GM21723 (cell line): Measurements from ENCODE around the gene TM9SF1.
"Not testable (repeated sequence)": the region's sequence is repeated elsewhere in the genome, so short reads cannot be mapped to it uniquely, and the experiment has no call there.

Experiments
- ATAC-seq: cut with Tn5 transposase; IDR thresholded peaks from one replicate; pipeline ENCODE4 v1.9.1; 2021; ENCODE audit warnings: mild to moderate bottlenecking, moderate library complexity; ENCODE audit not compliant: unreplicated experiment

The TM9SF1 gene

DNA sequence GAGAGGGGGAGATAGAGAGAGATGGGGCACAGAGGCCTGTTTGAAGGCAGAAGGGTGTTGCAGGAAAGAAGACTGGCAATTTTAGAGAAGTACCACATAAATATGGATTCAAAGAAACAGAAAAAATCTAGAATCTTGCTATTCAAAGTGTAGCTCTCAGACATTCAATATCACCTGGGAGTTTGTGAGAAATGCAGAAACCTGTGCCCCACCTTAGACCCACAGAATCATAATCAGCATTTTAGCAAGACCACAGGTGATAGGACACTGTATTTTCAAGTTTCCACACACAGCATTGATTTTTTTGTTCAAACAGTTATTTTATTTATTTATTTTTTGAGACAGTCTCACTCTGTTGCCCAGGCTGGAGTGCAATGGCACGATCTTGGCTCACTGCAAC is 33.7 kb upstream of the TM9SF1 start:
- no peak for ATAC-seq

DNA sequence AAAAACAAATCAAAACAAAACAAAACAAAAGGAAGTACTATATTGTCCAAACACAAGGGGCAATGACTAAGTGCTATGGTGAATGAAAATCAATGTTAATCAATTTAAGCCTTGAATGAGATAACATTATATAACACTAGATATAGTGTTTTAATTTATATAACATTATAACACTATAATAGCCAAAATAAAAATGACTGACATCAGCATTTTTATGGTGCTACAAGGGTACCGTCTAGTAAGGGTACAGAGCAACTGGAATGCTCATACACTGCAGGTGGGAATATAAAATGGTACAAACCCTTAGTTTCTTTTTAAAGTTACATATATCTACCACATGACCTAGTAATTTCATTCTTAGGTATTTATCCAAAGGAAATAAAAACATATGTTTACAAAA is 31.2 kb upstream of the TM9SF1 start:
- ATAC-seq: no peak

DNA sequence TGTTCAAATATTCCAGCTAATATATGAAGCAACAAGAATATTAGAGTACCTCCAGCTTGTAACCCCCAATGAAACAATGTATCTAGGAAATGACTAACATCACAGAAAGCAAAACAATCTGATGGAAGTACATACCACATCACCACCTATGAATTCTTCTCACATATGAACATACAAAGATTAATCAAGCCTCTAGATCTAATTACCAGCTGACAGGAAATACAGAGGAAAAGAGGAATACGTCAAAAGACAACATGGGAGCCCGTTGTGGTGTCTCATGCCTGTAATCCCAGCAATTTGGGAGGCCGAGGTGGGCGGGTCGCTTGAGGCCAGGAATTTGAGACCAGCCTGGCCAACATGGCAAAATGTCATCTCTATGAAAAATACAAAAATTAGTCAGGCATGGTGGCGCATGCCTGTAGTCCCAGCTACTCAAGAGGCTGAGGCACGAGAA is 29.4 kb upstream of the TM9SF1 start:
- no peak for ATAC-seq

DNA sequence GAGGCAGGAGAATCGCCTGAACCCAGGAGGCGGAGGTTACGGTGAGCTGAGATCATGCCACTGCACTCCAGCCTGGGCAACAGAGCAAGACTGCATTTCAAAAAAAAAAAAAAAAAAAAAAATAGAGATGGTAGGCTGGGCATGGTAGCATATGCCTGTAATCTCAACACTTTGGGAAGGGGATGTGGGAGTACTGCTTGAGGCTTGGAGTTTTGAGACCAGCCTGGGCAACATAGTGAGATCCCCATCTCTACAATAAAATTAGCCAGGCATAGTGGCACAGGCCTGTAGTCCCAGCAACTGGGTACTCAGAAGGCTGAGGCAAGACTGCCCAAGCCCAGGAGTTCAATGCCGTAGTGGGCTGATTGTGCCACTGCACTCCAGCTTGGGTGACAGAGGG is 27.7 kb upstream of the TM9SF1 start:
- ATAC-seq: not testable (repeated sequence)

DNA sequence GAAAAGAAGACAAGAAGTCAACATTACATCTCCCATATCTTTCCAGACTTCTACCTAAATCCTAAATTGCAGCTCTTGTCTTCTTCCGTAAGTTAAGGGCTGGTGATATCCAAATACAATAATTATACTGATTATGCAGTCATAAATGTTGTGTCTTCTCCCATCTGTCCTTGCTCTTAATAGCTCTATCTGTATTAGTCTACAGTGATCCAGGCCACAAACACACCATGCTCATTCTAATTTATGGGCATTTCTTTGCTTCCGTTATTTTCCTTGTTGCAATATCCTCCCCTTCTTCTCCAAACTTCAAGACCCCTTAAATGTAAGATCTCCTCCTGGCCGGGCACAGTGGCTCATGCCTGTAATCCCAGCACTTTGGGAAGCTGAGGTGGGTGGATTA is 24.3 kb upstream of the TM9SF1 start:
- ATAC-seq: no peak

DNA sequence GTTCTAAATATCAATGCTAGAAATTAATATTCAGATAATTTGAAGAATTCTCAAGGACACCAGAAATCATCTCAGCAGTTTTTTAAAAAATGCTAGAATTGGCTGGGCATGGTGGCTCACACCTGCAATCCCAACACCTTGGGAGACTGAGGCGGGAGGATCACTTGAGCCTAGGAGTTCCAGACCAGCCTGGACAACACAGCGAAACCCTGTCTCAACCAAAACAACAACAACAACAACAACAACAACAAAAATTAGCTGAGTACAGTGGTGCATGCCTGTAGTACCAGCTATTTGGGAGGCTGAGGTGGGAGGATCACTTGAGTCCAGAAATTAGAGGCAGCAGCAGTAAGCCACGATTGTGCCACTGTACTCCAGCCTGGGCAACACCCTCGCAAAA is 23.8 kb upstream of the TM9SF1 start:
- ATAC-seq: no peak

DNA sequence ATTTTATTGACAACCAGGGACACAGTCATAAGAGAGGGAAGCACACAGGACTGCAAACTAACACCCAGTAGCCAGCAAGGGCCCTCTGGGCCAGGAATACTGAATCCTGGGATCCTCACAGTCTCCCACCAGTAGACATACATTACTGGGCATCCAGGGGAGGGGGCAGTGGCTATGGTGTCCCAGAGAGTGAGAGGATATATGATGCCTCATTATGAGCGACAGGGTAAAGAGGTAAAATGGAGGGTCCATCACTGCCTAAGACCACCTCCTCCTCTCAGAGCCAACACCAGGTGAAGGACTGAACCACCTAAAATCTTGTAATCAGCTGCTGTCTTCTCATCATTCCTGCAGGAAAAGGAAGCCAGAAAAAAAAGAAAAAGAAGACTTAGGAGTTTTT is 21.6 kb upstream of the TM9SF1 start:
- ATAC-seq: not testable (repeated sequence)

DNA sequence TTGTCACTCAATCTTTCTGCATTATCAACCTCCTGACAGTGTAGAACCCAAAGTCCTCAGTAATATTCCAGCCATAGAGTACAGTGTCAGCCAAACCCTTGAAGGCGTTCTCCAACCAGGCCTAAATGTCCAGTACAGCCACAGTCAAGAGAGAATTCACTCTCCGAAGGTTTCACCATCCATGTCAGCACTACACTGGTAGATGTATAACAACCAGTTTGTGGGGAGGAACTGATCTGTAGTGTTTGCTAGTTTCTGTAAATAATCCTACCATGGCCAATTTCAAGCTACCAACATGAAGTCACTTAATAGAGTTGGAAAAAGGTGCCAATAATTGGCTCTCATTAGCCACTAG is 21.1 kb upstream of the TM9SF1 start:
- no peak for ATAC-seq

DNA sequence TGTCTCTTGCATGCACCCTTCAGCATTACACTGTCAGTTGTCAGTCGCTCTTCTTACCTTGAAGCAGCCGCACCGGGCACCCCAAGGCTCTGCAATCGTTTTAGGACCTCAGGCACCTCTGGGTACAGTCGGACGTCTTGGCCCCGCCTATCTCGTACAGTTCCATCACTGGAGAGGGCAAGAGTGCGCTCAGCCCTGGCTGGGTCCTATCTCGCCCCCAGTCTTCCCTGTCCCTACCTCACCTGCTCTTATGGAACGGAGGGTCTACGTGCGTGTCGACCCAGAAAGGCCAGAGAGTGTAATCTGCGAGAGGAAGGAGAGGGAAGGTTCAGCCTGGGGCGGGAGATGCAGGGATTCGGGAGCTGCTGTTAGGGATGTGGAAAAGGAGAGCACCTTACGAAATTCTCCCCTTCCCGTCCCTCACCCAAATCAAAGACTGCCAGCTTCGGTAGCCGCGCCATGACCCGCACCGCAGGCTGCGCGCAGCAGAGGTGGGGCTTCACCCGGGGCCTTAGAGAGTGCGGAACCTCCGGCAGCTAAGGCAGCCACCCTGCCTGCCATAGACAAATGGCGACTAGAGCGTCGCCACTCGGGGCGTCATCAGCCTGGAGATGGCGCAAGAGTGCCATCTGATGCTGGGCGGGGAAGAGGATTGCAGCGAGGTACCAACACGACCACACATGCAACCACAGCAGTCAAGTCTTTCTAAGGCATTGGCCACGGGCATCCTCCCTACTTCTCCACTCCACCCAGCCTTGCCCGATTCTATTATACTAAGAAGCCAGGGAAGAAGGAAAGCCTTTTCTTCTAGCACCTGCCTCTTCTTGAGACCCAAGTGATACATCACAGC is 20.5 kb upstream of the TM9SF1 start, which contains the start of gene MDP1:
MDP1 (minus strand) TSS at position 572 of the 850 bp plus-strand sequence; CDS start at position 461, 111 bp downstream.
- ATAC-seq: peak; percentile 67

DNA sequence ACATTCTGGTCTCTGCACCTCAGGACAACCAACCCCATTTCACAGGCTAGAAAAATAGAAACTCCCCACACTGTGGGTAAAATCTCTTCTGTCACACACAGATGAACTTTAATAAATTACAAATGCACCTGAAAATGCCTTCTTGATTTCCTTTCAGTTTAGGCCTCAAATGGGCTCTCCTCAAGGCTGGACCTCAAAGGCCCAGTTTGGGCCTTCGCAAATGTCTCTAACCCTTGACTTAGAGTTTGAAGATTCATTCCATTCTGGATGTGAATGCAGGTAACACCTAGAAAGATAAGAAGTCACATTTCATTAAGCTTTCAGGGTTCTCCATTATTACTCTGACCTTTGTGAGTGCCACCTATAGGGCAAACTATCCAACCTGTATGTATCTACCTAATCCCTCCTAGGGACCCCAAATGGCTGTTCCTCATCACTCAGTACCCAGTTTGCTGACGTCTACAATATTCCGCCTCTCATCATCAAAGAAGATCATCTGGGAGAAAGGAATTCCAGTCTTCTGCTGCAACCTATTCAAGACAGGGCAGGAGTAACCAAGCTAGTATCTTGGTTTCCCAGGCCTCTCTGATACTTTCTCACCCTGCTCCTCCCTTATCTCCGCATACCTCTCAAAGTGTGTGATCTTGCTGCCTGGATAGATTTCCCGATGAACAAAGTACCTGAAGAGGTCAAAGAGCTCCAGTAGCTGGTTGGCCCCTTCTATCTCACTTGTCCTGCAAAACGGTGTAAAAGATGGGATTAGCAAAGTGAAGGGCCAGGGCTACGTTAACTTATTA is 18.8 kb upstream of the TM9SF1 start:
- ATAC-seq: no peak

DNA sequence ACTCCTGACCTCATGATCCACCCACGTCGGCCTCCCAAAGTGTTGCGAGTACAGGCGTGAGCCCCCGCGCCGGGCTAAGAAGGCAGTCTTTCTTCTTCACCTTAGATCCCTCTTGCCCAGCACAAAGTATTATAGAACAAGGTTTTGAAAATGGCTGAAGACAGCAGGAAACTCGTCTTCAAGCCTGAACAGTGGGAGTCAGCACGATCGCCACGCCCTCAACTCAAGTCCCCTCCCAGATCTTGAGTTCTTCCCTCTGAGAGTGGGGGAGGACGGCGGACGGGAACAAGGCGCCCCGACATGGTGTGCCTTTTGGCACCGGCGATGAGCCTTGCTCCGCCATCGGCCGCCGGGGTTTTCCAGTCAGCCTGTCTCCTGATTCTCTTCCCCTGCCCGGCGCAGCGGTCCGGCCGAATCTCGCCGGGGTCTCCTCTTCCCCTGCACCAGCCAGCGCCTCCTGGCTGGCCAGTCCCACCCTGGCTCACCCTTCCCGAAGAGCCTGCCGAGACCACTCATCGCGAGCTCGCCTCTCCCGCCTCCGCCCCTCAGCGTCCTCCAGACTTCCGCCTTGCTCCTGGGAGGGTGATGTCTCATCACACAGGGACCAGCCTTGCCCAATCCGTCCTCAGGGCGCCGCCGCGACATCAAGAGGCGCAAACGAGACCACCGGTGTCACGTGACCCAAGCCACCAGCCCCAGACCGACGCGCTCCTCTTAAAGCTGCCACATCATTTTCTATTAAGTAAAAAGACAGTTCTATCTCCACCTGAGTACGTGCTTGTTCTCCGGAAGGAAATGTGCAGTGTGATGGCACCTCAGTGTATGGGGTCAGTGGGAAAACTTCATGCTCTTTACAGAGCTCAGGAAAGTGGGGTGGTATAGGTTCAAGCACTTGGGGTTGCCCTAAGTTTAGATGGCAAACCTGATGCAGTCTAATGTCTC is 18.0 kb upstream of the TM9SF1 start, which contains the start of gene CHMP4A:
CHMP4A (minus strand) TSS at position 565 of the 942 bp plus-strand sequence; CDS start at position 516, 49 bp downstream.
- ATAC-seq: peak; percentile 79

DNA sequence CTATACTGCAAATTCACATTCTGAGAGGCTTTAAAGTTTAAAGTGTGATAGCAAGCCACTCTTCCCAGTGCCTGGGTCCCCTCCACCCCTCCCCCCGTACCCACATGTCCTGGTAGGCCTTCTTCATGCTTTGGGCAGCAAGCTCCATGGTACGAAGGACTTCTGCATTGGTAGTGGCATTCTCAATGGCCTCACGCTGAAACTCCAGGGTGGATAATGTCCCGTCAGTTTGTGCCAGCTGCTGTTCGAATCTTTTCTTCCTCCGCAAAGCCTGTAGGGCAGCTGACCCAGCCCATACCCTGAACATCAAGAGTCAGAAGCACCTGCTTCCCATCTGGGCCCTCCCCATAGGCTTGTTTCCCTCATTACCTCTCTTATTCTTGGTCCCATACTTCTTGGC is 16.1 kb upstream of the TM9SF1 start:
- ATAC-seq: no peak

DNA sequence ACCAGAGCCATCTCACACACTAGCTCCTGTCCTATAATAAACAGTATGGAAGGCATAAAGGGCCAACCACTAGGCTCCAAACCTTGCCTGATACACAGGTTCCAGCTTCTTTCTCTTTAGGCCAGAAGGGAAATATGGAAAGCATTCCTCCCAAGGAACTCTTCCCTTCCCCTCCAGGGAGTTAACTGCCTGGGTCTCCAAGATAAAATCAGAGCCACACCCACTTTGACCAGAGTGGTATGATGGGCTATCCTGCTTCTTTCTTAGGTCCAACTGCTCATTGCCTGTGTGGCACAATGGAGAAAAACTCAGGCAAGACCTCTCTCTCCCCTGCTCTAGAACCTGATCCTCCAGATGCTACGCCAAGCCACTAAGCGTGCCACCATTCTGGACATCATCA is 12.4 kb upstream of the TM9SF1 start:
- no peak for ATAC-seq

DNA sequence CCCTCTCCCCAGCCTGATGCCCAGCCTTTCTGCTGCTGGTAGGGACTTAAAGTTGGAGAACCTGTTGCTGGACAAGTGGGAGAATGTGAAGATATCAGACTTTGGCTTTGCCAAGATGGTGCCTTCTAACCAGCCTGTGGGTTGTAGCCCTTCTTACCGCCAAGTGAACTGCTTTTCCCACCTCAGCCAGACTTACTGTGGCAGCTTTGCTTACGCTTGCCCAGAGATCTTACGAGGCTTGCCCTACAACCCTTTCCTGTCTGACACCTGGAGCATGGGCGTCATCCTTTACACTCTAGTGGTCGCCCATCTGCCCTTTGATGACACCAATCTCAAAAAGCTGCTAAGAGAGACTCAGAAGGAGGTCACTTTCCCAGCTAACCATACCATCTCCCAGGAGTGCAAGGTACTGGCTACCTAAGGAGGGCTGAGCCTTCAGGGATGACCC is 11.9 kb upstream of the TM9SF1 start:
- ATAC-seq: no peak

DNA sequence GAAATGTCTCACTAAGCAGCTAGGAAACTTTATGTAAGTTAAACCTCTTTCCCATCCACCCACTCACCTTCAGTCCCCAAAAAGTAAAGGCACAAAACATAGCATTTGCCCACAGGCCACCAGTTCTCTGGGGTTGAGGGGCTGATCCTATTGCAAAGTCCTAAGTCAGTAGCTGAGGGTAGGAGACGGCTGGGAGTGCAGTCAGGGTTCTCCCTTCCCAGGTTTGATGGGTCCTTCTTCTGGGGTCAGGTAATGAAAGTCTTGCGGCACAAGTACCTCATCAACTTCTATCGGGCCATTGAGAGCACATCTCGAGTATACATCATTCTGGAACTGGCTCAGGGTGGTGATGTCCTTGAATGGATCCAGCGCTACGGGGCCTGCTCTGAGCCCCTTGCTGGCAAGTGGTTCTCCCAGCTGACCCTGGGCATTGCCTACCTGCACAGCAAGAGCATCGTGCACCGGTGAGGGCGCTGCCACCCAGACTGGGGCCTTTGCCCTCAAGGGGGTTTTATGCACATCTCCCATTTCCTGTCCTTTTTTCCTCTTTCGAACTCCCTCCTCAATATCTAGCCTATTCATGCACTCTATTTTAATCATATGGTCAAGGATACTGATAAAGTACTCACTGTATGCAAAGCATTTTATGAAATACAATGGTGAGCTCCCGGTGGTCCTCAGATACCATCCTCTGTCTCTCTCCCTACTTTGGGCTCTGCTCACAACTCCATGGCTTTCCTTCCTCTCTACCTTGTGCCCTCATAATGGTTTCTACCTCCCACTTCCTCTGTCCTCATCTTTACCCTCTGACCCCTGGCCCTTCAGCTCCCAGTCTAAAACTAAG is 11.2 kb upstream of the TM9SF1 start:
- no peak for ATAC-seq

DNA sequence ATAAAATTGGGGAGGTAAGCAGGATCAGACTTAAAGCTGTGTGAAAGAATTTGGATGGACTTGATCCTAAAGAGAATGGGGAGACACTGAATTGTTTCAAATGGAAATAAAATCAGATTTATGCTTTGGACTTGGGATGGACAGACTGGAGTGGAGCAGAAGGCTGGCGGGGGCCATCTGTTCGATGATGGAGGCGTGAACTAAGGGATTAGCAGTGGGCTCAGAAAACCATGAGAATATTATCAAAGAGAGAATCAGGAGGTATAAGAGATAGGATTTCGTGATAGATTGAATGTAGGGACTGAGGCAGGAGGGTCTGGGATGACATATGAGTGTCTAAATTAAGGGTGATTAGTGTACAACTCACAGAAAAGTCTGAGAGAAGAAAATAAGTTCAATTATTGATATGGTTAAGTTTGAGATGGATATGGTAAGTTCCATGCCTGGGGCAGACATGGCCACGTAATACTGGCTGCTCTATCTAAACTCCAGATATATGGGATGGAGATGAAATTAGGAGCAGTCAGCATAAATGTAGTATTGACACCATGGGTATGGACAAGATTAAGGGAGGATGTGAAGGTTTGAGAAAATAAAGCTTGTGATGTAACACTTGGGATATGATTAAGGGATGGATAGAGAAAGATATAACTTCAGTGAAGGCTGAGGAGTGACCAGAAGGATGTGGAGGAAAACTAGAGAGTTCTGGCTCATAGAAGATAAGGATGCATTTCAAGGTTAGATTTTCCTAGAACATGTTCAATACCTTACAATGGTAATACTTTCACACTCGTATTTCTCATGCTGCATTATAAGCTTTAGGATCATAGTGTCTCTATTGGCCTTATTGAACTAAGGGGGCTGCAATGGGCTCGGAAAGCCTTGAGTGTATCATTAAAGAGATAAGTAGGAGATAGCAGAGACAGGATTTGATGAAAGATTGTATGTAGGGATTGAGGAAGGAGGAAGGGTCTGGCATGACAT is 9.2 kb upstream of the TM9SF1 start:
- ATAC-seq: no peak

DNA sequence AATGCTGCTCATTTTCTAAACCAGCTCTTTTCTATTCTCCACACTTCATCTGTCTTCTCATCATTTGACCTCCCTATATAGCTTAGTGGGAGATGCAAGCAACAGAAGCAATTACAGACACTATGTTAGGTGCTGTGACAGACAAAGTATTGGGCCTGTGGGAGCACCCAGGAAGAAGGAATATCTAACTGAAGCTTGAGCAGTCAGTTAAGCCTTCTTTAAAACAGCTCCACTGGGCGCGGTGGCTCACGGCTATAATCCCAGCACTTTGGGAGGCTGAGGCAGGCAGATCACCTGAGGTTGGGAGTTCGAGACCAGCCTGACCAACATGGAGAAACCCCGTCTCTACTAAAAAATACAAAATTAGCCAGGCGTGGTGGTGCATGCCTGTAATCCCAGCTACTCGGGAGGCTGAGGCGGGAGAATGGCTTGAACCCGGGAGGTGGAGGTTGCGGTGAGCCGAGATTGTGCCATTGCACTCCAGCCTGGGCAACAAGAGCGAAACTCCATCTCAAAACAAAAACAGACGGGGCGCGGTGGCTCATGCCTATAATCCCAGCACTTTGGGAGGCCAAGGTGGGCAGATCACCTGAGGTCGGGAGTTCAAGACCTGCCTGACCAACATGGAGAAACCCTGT is 8.1 kb upstream of the TM9SF1 start:
- not testable (repeated sequence) for ATAC-seq

DNA sequence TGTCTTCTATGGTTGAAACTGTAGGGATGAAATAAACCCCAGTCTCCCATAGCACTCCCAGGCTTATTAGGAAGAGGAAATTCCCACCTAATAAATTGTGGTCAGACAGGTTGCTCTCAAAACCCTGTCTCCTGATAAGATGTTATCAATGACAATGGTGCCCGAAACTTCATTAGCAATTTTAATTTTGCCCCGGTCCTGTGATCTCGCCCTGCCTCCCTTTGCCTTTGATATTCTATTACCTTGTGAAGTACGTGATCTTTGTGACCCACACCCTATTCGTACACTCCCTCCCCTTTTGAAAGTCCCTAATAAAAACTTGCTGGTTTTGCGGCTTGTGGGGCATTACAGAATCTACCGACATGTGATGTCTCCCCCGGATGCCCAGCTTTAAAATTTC is 7.3 kb upstream of the TM9SF1 start:
- not testable (repeated sequence) for ATAC-seq
